ENCODE results near the gene SHROOM4.

The SHROOM4 gene

GRCh38 chrX:50813843-50814661 is at the start of gene SHROOM4:
Gene SHROOM4 (minus strand): TSS chrX:50814194. CDS start chrX:50814018, 176 bp downstream.
- no peak for TF ChIP-seq CTCF (IDR thresholded peaks at IDR 0.05; ENCODE audit: control extremely low read depth, extremely low read depth, low read depth, missing control alignments)
- ChIA-PET POLR2A (no interaction called here), CTCF (no interaction called here)
- DNase-seq (ENCODE audit: extremely low spot score), result no peak

GRCh38 chrX:50863471-50863870 is 49.5 kb upstream of the SHROOM4 start:
- POLR2A ChIA-PET, result no interaction called here
- no peak for DNase-seq (ENCODE audit: extremely low spot score)
- TF ChIP-seq CTCF (IDR thresholded peaks at IDR 0.05; ENCODE audit: control extremely low read depth, extremely low read depth, low read depth, missing control alignments), result no peak
- CTCF ChIA-PET, result interaction anchor here (1.0 kb wide), 1 partner anchor 22 kb away, joined by 3 read pairs; no protein-coding TSS in a partner anchor

- CTCF ChIA-PET, result no interaction called here
- TF ChIP-seq CTCF (IDR thresholded peaks at IDR 0.05; ENCODE audit: control extremely low read depth, extremely low read depth, low read depth, missing control alignments), result no peak
- POLR2A ChIA-PET, result no interaction called here
Observed at GRCh38 chrX:50860518-50860917, 46.5 kb upstream of the SHROOM4 start.

GRCh38 chrX:50858548-50858947 is 44.6 kb upstream of the SHROOM4 start:
- POLR2A ChIA-PET, result no interaction called here
- CTCF ChIA-PET, result no interaction called here
- no peak for TF ChIP-seq CTCF (IDR thresholded peaks at IDR 0.05; ENCODE audit: control extremely low read depth, extremely low read depth, low read depth, missing control alignments)
- no peak for DNase-seq (ENCODE audit: extremely low spot score)

More at GRCh38 chrX:50860518-50860917, 46.5 kb upstream of the SHROOM4 start:
- DNase-seq (ENCODE audit: extremely low spot score), result no peak

- no peak for DNase-seq (ENCODE audit: extremely low spot score)
- ChIA-PET POLR2A (no interaction called here), CTCF (no interaction called here)
- TF ChIP-seq CTCF (IDR thresholded peaks at IDR 0.05; ENCODE audit: control extremely low read depth, extremely low read depth, low read depth, missing control alignments), result no peak
Observed at GRCh38 chrX:50853399-50853798, 39.4 kb upstream of the SHROOM4 start.

GRCh38 chrX:50852524-50852923 is 38.5 kb upstream of the SHROOM4 start:
- no peak for TF ChIP-seq CTCF (IDR thresholded peaks at IDR 0.05; ENCODE audit: control extremely low read depth, extremely low read depth, low read depth, missing control alignments)
- POLR2A ChIA-PET, result no interaction called here
- DNase-seq (ENCODE audit: extremely low spot score), result no peak
- CTCF ChIA-PET, result no interaction called here

All from GM10248 (cell line).